ENCODE data around the gene RPL23.

RPL23 gene

DNA sequence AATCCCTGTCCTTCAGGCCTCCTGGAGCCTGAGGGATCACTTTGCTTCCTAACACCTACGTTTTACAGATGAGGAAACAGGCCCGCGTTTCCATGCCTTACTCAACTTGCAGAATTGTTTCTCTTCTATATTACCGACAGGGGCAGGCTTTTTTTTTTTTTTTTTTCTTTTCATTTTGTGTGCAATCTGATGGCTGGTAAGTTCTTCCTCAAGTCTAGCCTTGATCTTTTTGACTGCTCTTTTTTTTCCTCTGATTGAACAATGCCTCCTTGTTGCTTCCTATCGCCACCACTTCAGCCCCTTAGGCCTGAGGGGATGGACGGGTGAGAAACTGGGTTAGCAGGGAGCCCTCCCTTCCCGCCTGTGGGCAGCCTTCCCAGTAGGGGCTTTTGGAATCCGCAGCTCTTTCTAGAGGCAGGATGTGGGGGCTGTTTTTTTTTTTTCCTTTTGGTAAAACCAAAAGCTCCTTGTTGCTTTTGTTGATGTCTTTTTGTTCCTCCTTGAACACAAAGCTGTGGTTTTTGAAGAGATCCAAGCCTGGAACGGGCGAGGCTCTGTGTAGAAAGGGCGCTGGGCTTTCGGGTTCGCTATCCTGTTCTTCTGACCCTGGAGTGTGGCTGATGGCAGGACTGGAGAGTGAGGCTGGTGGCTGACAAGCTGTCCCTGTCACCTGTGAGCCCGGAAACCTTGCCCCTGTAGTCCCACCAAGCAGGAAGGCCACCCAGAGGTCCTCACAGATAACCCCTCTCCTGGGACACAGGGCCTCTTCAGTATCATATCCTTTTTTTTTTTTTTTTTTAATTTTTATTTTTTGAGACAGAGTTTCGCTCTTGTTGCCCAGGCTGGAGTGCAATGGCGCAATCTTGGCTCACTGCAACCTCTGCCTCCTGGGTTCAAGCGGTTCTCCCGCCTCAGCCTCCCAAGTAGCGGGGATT, 30.3 kb upstream of the RPL23 start:
- no peak for DNase-seq

DNA sequence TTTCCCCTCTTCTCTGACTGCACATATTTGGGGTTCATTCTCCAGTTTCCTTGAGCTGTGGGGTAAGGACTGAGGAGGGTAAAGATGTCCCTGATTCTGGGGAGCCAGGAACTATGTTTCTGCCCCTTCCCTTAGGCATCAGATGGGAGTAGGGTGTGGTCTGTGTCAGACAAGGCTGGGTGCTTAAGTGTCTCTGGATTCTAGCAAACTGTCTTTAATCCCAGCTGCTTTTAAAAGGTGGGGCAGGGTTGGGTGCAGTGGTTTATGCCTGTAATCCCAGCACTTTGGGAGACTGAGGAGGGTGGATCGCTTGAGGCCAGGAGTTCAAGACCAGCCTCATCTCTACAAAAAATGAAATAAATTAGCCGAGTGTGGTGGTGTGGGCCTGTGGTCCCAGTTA, 29.3 kb upstream of the RPL23 start:
- no peak for DNase-seq

DNA sequence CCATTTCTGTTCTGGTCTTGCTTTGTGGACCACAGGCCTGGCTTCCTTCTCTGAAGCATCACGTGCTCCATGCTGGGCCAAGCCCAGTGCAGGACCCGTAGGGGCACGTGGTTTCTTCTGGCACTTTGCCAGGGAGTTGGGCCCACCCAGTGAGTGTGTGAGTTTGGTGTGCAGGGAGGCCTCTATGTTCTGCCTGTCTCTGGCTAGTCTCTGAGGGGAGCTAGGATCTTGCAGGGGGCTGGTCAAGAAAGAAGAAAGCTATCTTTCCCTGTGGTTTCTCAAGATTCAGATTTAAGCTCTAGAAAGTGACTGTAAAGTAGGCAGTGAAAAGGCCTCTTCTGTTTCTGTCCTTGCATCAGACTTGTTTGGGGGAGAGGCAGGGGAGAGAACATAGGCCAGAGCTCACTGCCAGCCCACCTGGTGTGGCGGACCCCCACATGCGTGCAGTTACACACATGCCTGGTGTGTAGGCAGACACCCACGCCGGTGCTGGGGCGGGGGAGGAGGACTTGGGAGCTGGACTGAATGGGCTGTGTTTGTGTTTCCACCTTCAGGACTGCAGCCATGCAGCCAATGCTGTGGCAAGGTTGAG, 28.2 kb upstream of the RPL23 start:
- DNase-seq, result peak; percentile 29

DNA sequence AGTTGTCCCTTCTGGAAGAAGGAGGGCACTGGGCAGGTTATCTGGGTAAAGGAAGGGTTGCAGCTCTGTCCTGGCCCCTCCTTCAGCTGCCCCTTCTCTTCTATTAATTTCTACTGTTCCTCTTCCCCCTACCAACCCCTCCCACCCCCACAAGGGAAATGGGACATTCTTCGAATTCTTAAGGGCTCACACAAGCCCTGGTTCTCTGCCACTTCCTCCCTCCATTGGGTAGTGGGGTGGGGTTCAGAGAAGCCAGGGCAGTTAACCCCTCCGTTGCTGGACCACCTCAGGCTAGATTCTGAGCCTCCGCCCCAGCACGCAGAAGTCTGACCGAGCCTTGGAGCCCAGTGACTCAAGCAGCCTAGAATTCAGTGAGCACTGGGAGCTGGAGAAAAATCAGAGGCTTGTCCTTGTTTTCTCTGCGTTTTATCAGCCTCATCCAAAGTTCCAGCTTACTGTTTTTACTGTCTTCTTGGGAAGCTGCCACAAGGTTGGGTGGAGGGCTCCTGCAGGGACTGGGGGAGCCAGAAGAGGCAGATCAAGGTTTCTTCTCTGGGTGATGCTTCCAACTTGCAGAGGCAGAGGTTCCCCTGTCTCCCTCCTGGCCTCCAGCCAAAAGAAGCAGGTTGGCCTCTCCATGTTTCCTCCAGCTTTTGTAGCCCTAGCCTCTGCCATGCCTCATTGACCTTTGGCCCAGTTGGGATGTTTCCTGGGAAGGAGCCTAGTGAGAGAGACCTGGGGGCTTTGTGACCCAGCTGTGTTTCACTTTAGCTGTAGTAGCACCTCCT, 26.6 kb upstream of the RPL23 start:
- DNase-seq, result peak; percentile 16

DNA sequence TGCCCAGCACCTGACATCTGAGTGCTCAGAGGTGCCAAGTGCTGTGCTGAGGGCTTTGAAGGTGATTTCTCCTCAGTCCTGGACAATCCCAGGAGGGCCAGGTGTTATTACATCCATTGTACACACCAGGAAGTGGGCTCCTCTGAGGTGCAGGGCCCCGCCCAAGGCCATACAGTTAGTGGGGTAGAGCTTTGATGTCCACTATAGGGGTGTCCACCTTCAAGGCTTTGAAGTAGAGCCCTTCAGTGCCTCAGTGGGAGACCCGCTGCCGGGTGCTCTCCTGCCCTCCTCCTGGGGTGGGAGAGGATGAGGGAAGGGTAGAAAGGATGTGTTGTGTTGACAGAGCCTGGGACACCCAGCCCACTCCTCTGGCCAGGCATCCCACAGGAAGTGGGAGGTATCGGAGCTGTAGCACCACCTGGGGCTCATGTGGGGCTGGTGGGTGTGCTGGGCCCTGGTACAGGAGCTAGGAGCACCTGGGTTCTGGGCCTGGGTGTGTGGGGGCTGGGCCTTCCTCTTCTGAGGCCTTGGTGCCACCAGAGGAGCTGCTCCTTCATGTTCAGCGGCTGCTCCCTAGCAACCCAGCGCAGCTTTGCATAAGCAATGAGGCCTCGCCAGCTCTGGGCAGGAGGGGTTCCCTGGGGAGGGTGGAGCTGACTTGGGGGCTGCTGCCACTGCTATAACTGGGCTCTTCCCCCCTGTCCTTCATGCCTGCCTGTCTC, 23.8 kb upstream of the RPL23 start:
- peak; percentile 60 for DNase-seq

DNA sequence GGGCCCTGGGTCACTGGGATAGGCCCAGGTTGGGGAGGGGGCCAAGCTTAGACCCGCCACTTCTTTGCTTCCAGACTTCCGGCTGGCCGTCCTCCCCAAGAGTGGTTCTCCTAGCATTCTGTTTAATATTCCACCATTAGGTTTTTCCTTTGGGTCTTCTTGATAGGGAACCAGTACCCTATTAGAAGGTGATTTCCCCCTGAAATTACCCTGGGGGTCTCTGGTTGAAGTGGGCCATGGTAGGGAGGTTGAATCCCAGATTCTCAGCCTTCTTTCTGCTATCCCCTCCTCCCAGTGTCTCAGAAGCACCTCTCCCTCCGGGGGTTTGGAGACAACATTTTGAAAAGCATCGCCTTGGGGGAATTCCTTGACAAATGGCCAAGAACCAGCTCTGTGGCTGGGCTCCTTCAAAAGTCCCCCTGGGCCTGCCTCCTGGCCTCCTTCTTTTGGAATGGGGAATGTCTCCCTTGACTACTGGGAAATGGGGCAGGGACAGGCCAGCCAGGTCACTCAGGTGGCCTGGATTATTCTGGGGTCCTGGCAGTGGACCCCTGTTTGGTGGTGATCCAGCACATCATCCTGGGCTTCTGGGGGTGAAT, 22.1 kb upstream of the RPL23 start:
- no peak for DNase-seq

DNA sequence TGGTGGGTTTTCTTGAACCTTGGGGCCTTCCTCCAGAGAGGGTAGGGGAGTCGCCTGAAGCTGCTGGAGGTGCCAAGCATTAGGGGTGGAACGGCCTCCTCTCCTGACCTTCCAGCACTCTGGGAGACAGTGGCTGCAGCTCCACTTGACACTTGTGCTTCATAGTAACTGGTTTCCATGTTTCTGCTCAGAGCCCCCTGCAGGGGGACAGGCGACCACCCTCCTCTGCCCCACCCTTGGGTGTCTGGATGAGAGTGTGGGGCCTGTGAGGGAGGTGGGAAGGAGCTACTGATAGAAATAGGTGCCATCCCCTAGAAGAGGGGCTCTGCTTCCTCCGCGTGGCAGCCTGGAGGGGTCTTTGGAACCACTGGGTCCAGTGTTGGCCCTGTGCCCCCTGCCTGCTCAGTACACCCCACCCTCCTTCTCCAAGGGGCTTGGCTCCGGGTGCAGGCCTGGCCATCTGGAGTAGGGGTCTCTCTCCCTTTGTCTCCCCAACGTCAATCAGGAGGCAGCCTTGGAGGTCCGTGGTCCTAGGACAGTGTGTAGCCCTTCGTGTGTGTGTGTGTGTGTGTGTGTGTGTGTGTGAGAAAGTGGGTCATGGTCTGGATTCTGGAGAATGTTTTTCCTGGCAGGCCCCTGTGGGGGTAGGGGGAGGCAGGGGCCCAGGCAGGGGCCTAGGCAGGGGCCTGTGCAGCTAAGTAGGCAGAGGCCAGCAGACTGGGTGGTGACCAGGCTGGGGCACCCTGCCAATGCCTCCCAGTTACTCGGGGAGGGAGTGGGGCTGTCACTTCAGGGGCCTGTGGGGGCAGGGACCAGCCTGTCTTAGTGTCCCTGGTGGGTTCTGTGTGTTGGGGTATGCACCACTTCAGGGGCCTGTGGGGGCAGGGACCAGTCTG, 21.2 kb upstream of the RPL23 start:
- DNase-seq, result no peak

DNA sequence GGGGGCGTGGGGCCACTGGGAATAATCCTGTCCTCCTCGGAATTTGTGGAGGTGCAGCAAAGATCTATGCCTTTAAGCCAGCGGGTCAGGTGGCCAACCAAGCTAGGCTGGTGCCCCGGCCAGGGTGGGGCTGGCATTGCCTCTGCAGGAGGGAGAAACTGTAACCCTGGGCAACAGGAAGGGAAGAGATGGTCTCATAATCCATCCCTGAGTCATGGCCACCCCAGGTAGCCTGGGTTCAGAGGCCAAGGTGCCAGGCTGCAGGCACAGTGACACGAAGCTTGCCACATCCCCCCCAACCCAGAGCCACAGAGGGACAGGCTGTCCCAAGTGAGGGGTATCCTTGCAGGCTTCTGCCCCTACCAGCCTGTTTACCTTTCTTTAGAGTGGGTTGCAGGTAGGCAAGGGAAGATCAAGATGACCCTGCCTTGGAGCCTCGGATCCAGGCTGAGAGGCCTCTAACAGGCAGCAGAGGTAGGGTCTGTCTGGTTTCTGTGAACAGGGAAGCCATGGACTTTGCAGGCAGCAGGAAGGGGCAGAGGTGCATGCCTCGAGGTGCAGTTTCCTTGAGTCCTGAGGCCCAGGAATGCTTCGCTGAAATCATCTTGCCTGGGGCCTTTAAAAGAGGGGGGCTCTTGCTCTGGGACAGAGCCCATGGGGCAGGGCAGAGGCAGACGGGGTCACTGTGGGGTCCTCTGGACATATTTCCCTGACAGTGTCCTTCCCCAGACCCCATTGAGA, 20.3 kb upstream of the RPL23 start:
- peak; percentile 44 for DNase-seq

DNA sequence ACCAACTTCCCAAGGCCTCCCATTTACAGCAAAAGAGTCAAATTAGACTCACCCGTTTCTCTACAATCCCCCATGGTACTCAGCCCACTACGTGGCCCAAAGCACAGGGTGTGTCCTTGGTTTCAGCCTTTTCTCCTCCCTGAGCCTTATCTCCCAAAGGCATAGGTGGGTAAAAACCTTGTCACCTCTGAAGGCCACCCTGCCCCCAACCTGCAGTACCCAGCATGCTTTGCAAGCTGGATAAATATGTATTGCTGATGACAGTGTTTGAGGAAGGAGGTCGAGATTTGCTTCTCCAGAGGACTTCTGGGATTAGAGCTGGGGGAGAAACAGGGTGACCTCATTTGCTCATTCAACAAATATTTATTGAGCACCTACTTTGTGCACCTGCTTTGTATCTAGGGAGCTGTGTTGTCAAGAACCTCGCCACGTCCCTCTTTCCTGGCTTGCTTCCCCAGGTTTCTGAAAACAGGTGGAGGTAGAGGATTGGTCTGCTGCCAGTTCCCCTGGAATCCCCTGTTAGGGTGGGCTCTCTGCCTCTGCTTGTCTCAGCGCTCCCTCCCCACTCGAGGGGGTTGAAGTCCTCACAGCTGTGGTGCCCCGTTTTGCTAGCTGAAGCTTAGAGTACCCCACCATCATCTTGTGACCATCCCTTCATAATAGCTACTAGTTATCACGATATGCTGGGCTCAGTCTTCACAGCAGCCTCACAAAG, 19.3 kb upstream of the RPL23 start:
- peak; percentile 36 for DNase-seq

DNA sequence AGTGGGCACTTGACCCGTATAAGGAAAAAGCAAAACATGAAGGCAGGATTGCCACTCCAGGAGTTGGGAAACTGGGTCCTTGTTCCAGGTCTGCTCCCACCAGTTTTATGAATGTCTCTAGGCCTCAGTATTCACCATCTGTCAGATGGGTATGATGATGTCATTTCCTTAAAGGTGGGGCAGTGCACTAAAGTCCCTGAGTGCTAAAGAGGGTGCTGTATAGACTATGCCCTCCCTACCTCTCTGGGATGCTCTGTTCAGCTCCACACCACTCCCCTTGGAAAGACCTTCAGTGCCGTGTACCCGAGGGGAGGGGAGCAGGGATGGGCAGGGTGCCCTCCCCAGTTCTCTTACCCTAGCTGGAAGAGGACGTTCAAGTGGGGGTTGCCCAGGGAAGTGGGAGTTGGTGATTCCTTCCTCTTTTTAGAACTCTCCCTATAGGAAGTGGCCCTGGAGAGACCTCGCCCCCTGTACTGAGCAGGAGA, 18.5 kb upstream of the RPL23 start:
- DNase-seq, result no peak

DNA sequence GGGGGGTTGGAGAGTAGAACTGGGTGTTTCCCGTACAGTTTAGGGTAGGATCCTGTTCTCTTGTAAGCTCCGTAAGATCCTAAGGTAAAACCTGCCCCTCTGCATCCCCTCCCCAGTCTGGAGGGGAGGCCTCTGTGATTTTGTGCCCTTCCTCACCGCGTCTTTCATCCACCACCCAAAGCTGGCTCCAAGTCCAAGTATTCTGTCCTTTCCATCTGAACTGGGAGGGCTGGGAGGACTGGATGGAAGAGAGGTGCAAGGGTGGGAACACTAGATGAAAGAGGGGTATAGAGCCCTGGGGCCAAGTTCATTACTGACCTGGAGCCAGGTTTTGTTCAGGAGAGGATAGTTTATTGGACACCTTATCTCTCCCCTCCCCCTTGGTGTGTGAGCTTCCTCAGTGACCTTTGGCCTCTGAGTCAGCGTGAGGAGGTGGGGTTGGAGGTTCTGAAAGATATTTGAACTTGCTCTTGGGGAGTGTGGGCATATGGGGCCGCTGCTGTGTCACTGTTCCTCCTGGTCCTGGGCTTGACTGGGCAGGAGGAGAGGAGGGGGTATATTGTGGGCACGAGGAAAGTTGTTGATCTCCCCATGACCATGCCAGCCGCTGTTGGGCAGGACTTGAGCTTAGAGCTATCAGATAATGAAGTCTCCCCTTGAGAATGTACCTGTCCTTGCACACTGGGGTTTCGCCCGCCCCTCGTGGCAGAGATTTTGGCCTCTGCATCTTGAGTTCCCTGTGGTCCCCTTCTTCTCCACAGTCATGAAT, 17.9 kb upstream of the RPL23 start:
- peak; percentile 64 for DNase-seq

DNA sequence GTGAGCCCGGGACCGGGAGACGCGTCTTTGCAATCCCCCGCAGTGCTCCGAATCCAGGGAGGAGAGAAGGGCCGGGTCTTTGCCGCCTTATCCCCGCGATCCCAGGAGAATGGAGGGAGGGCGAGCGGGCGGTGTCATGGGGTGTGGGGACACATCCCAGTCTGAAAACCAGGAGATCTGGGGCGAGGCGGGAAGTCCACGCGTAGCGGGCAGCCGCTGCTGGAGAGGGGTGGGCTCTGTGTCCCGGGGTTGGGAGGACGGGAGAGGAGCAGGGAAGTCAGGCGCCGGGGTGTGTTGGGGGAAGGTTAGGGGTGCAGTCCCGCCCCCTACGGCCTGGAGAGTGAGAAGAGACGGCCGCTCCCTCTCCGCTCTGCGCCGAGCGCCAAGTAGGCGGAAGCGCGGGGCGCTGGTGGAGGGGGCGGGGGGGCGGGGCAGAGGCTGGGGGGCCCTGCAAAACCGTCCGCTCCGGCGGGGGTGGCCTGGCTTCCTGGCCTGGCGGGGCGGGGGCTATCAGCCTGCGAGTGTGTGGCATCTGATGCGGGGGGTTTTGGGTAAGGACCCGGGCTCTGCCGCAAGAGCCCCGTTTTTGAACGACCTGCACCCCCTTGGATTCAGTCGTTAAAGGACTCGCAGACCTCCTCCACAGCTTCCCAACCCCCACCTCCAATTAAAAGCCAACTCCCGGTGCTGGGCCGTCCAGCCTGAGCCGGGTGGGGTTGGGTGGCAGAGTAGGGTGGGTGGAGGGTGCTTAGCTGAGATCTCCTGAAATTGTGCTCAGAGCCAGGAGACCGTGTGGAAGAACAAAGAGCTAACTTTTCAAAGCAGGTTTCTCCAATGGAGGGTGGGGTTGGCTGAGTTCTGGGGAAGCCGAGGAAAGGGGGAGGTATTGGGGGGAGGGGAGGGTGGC, 17.0 kb upstream of the RPL23 start:
- DNase-seq, result peak; percentile 81

DNA sequence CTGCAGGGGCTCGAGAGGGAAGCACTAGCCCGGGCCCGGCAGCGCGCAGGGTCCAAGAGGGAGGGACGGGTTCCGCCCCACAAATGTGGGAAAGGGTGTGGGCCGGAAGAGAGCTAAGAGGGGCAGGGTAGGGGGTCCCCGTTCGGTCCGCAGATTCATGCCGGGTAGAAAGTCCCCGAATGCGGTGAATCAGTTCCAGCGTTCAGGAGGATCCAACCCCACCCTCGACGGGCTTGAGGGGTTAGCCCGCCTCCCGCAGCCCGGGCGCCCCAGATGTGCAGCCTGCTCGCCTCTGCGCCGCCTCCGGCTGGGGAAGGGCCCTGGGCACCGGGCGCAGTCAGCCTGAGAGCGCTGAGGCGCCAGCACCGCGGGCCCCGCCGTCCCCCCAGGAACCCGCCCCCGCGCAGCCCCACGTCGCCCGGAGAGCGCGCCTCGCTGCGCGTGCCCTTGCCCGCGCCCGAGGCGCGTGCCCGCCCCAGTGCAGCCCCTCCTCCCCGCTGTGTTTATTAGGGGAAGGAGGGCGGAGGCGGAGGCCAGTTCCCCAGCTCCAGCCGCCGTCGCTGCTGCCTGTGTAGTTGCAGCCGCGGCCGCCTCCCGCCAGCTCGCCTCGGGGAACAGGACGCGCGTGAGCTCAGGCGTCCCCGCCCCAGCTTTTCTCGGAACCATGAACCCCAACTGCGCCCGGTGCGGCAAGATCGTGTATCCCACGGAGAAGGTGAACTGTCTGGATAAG, 16.2 kb upstream of the RPL23 start, which contains the start of gene LASP1:
TSS of gene LASP1 (plus strand) at position 533 of the 733 bp plus-strand sequence. CDS start at position 665, 132 bp downstream.
- DNase-seq, result peak; percentile 97

DNA sequence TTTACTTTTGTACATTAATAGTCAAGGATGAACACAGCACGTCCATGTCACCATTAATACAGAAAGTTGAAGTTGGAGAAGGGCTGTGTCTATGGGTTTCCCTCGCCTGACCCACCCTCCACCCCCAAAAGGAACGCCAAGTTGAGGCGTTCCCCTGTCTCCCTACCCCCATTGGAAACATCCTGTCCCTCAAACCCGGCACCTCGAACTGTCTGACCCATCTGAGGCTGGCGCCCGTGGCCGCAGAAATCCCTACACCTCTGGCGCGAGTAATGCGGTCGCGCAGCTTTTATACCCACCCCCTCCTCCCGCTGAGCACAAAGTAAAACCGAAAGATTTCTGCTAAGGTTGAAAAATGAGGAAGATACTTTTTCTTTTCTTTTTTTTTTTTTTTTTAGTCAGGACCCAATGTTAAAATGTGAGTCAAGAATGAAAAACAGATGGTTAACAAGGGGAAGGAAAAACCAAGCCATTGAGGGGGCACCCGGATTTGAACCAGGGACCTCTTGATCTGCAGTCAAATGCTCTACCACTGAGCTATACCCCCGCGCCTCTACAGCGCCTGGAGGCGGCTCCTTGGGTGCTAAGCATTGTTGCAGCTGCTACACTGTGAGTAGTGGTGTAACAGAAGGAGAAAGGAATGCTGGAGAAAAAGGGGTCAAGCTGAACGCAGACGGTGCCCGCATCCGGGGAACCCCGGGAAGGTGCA, 15.4 kb upstream of the RPL23 start:
- peak; percentile 93 for DNase-seq

DNA sequence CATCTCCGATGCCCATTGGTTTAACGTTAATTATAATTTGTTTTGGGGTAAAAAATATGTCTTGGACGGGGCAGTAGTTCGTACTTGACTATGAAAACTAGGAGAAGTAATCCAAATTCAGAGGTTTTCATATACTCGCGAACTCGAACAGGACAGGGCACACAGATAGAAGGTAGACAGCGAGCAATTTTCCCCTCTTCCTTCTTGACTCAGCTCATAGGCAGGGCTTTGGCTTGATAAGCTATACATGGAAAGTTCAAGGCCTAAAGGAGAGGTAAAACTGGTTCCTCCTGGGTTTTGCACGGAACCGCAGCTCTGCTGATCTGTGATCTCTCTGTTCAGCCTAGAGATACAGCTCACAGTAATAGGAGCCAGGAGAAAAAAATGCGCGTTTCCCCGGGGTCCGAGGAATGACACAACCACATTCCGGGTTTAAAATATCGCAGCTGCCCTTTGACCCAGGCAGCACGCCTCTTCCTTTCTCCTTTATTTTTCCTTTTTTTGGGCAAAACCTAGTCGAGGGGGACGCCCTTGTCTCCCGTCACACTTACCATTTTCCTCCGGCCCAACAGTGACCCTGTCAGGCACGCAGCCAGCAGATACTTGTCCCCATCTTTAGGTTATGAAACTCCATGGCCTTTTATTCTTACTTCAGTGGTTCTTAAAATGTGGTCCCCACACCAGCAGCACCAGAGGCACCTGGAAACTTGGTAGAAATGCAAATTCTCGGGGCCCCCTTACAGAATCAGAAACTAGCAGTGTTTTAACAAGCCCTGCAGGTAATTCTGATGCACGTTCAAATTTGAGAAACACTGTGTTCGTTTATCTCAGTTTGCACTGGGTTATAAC, 14.7 kb upstream of the RPL23 start:
- DNase-seq, result peak; percentile 81
